ENCODE measurements around the gene FBXO24. TPM values are rescaled to one million over a fixed set of nuclear protein-coding genes. Genes with fewer than 3 reads are reported as not detected.
"Not testable (repeated sequence)": the region's sequence is repeated elsewhere in the genome, so short reads cannot be mapped to it uniquely, and the experiment has no call there.

Gene FBXO24
- total and polyA plus RNA-seq, 9 of the 15 experiments (the other 6 are each of a cell fraction or from before 2014, with no cell fraction given), result 0.17 to 0.95 (median 0.50) TPM

DNA sequence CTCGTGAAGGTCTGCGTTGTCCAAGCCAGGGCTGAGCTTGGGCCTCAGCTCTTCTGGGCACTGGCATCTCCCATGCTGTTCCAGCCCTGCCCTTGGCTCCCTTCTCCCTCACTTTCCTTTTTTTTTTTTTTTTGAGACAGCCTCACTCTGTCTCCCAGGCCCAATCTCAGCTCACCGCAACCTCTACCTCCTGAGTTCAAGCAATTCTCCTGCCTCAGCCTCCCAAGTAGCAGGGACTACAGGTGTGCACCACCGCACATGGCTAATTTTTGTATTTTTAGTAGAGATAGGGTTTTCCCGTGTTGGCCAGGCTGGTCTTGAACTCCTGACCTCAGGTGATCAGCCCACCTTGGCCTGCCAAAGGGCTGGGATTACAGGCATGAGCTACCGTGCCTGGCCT lies 21.7 kb upstream of the FBXO24 start:
- not testable (repeated sequence) for H3K27ac ChIP-seq (ENCODE audit: extremely low read depth, low read depth, low read length); ATAC-seq; H2AFZ ChIP-seq (ENCODE audit: low read depth, low read length); H3K4me3 ChIP-seq; DNase-seq (ENCODE audit: extremely low read depth in 1 of 4, low spot score in 3 of 4); H3K9me3 ChIP-seq (replicated peaks; ENCODE audit: control insufficient read depth, insufficient read depth, low read depth, low read length); H3K4me2 ChIP-seq (ENCODE audit: insufficient read depth, low read length); H3K79me2 ChIP-seq (ENCODE audit: control insufficient read depth, insufficient read depth, low read length); H4K20me1 ChIP-seq (replicated peaks; ENCODE audit: control insufficient read depth, insufficient read depth, low read length); H3K9me1 ChIP-seq (ENCODE audit: control insufficient read depth, insufficient read depth, low read length); H3K9ac ChIP-seq (ENCODE audit: insufficient read depth in 1 of 2, low read depth in 2 of 2, low read length in 2 of 2); H3K27me3 ChIP-seq (ENCODE audit: control insufficient read depth in 2 of 2, insufficient read depth in 2 of 2, low read length in 2 of 2); BruUV-seq (replicated peaks)
- ChIA-PET CTCF (ENCODE audit: low intra/inter-chr PET ratio) (interaction anchor here (0.7 to 1.9 kb wide), 4 partner anchors 23 to 161 kb away, joined by 3 to 9 read pairs (median 5); no protein-coding TSS in a partner anchor), POLR2A (interaction anchor here (0.7 to 1.2 kb wide), 3 partner anchors 20 to 1999 kb away, joined by 3 to 6 read pairs (median 3); partner anchors contain the start of genes FBXO24 and LRCH4)
- WGBS (ENCODE audit: insufficient coverage, low coverage, missing lambda C conversion rate), result 66% methylated on average over 3 of the region's 6 CpGs
- intact Hi-C loops (cut with micrococcal nuclease), result loop anchor here (1.0 to 2.0 kb wide), 2 partner anchors 127 to 160 kb away; no protein-coding TSS in a partner anchor
- Histone ChIP-seq H3K36me3 (ENCODE audit: control insufficient read depth, insufficient read depth, low read length) (peaks cover 13% of the 10 kb centered on the region; the same call in 1 of the 3 replicates), H3K4me1 (replicated peaks in 1 of 2; ENCODE audit: control insufficient read depth in 2 of 2, insufficient read depth in 2 of 2, low read length in 2 of 2) (peaks cover 6 to 43% of the 10 kb centered on the region in 2 experiments; a peak in 4 of 5 replicates)
- in situ Hi-C loops (cut with MboI), result loop anchor here (25.0 kb wide), 1 partner anchor 102 kb away; the partner anchor contains the start of gene SPACDR
- peak; percentile 62 for FAIRE-seq
- TF ChIP-seq SMARCA5 (IDR thresholded peaks at IDR 0.05) (peak; percentile 64; the same call in 1 of the 2 replicates), BCOR (IDR thresholded peaks at IDR 0.05) (peak; percentile 77), TARDBP (IDR thresholded peaks at IDR 0.05) (0 out of 2 replicates have a peak, but pooled peaks have one; percentile 7), HLTF (IDR thresholded peaks at IDR 0.05) (0 out of 2 replicates have a peak, but pooled peaks have one; percentile 17)
- TF ChIP-seq, protein P1, sequence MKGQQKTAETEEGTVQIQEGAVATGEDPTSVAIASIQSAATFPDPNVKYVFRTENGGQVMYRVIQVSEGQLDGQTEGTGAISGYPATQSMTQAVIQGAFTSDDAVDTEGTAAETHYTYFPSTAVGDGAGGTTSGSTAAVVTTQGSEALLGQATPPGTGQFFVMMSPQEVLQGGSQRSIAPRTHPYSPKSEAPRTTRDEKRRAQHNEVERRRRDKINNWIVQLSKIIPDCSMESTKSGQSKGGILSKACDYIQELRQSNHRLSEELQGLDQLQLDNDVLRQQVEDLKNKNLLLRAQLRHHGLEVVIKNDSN (CRISPR knock-in tag; IDR thresholded peaks at IDR 0.05), result 0 out of 2 replicates have a peak, but pooled peaks have one; percentile 5
